Nephron (organoid): ENCODE measurements around the gene DNAH9.

ENCODE experiments used
- H3K27ac Mint-ChIP-seq, 3 experiments: 2 replicates each; pipeline ENCODE4 v1.8.0; 2020; ENCODE audit warnings: mixed read lengths in 3 of 3, mild to moderate bottlenecking in 2 of 3, moderate library complexity in 1 of 3
- H3K27me3 Mint-ChIP-seq: 2 replicates; pipeline ENCODE4 v1.8.0; 2021; ENCODE audit warnings: low read depth, mild to moderate bottlenecking, moderate library complexity, mixed read lengths
- H3K36me3 Mint-ChIP-seq: 2 replicates; pipeline ENCODE4 v1.8.0; 2020; ENCODE audit warnings: low read depth, mixed read lengths
- H3K4me1 Mint-ChIP-seq: 2 replicates; pipeline ENCODE4 v1.8.0; 2020; ENCODE audit warnings: mixed read lengths
- H3K4me3 Mint-ChIP-seq, 3 experiments: 2 replicates each; pipeline ENCODE4 v1.8.0; 2020; ENCODE audit warnings: mild to moderate bottlenecking in 3 of 3, mixed read lengths in 3 of 3, moderate library complexity in 2 of 3
- H3K9me3 Mint-ChIP-seq: 2 replicates; pipeline ENCODE4 v1.8.0; 2020; ENCODE audit warnings: mixed read lengths
- TF ChIP-seq, protein P1 (sequence below), 3 experiments: fragments of 200-600 bp; sonication (generic); IDR thresholded peaks; one replicate each; pipeline ENCODE4 v1.5.0; 2021; ENCODE audit warnings: antibody characterized with exemption in 3 of 3; ENCODE audit not compliant: unreplicated experiment in 3 of 3

The DNAH9 gene

GRCh38 chr17:11561702-11562101, 36.6 kb upstream of the DNAH9 start:
- Mint-ChIP-seq H3K27me3 (peaks cover 38% of the 10 kb centered on the region), H3K4me1 (peaks cover 16% of the 10 kb centered on the region), H3K36me3 (no peaks in the 10 kb centered on the region), H3K9me3 (no peaks in the 10 kb centered on the region), H3K4me3 (no peak overlapping the region), H3K27ac (no peak overlapping the region)
- TF ChIP-seq, protein P1, sequence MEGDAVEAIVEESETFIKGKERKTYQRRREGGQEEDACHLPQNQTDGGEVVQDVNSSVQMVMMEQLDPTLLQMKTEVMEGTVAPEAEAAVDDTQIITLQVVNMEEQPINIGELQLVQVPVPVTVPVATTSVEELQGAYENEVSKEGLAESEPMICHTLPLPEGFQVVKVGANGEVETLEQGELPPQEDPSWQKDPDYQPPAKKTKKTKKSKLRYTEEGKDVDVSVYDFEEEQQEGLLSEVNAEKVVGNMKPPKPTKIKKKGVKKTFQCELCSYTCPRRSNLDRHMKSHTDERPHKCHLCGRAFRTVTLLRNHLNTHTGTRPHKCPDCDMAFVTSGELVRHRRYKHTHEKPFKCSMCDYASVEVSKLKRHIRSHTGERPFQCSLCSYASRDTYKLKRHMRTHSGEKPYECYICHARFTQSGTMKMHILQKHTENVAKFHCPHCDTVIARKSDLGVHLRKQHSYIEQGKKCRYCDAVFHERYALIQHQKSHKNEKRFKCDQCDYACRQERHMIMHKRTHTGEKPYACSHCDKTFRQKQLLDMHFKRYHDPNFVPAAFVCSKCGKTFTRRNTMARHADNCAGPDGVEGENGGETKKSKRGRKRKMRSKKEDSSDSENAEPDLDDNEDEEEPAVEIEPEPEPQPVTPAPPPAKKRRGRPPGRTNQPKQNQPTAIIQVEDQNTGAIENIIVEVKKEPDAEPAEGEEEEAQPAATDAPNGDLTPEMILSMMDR (IDR thresholded peaks at IDR 0.05; ENCODE audit: unreplicated experiment in 3 of 3): no peak

- TF ChIP-seq, protein P1 (IDR thresholded peaks at IDR 0.05; ENCODE audit: unreplicated experiment in 3 of 3): no peak
- H3K27ac Mint-ChIP-seq: peak overlapping the region in 1 of 3 experiments; percentile 4
- no peaks in the 10 kb centered on the region for H3K9me3 Mint-ChIP-seq
- H3K27me3 Mint-ChIP-seq: peaks cover 25% of the 10 kb centered on the region
- H3K4me3 Mint-ChIP-seq: no peak overlapping the region
- H3K36me3 Mint-ChIP-seq: no peaks in the 10 kb centered on the region
- H3K4me1 Mint-ChIP-seq: peaks cover 16% of the 10 kb centered on the region
Measured at GRCh38 chr17:11564589-11565380, 33.5 kb upstream of the DNAH9 start.

DNA sequence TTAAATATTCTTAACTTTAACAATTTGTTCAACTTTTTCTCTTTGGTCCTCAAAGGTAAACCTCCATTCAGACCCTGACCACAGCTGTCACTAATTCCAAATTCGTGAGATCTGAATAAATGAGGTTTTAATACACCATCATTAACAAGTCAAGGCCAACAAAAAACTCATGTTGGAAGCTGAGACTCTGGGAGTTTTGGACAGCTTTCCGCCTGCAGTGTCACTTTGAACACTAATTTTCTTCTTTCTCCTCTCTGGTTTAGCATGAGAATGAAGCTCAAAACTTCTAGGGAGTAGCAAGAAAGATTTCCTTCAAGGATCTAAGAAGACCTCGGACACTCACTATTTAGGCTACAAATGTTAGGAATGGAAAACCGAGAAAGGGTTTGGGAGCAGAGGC, 32.7 kb upstream of the DNAH9 start:
- Mint-ChIP-seq H3K4me3 (no peak overlapping the region), H3K9me3 (no peaks in the 10 kb centered on the region), H3K4me1 (peaks cover 16% of the 10 kb centered on the region), H3K27me3 (peaks cover 25% of the 10 kb centered on the region), H3K36me3 (no peaks in the 10 kb centered on the region), H3K27ac (no peak overlapping the region)
- TF ChIP-seq, protein P1 (IDR thresholded peaks at IDR 0.05; ENCODE audit: unreplicated experiment in 3 of 3): no peak

DNA sequence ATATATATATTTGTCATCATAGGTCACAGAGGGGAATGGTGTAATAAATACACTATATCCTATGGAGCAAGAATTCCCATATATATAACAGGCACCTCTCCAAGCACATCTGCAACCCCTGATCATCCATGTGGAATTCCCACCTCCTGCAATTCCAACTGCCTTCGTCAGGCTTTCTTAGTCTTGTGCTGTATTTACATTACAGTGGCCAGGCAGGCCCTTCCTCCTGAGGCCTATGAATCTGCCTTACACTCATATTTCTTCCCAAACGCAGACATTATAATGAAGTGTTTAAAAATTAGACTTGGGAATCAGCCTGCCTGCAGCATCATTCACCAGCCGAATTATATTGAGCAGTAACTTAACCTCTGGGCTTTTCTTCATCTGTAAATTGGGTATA, 19.3 kb upstream of the DNAH9 start:
- no peak overlapping the region for H3K27ac Mint-ChIP-seq
- H3K9me3 Mint-ChIP-seq: no peaks in the 10 kb centered on the region
- H3K4me3 Mint-ChIP-seq: no peak overlapping the region
- TF ChIP-seq, protein P1 (IDR thresholded peaks at IDR 0.05; ENCODE audit: unreplicated experiment in 3 of 3): no peak
- H3K27me3 Mint-ChIP-seq: no peaks in the 10 kb centered on the region
- H3K4me1 Mint-ChIP-seq: no peaks in the 10 kb centered on the region
- no peaks in the 10 kb centered on the region for H3K36me3 Mint-ChIP-seq

GRCh38 chr17:11580677-11581076, 17.6 kb upstream of the DNAH9 start:
- H3K27me3 Mint-ChIP-seq: no peaks in the 10 kb centered on the region
- H3K27ac Mint-ChIP-seq: no peak overlapping the region
- no peaks in the 10 kb centered on the region for H3K4me1 Mint-ChIP-seq
- TF ChIP-seq, protein P1 (IDR thresholded peaks at IDR 0.05; ENCODE audit: unreplicated experiment in 3 of 3): no peak
- no peaks in the 10 kb centered on the region for H3K9me3 Mint-ChIP-seq
- H3K36me3 Mint-ChIP-seq: no peaks in the 10 kb centered on the region
- H3K4me3 Mint-ChIP-seq: no peak overlapping the region

DNA sequence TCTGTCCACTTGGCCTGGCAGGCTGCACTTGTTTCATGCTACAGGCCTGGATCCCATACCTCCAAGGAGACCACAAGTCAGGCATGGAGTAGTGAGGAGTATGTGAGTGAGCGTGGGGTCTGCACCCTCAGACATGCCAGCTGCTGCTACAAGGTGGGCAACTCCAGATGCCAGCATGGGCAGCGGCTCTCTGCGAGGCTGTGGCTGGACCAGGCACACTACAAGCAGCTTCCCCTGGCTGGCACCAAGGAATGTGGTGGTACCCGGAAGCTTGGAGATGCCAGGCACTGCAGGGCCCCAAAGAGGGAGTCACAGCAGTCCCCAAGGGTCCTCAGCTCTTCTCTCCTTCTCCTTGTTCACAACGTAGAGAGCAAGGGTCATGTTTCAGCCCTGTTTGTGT, 16.1 kb upstream of the DNAH9 start:
- Mint-ChIP-seq H3K27ac (no peak overlapping the region), H3K4me1 (no peaks in the 10 kb centered on the region), H3K36me3 (no peaks in the 10 kb centered on the region), H3K9me3 (no peaks in the 10 kb centered on the region), H3K4me3 (no peak overlapping the region), H3K27me3 (no peaks in the 10 kb centered on the region)
- TF ChIP-seq, protein P1 (IDR thresholded peaks at IDR 0.05; ENCODE audit: unreplicated experiment in 3 of 3): no peak
